AG08396 (cell line): ENCODE results near the gene WDR86.

Experiments
- DNase-seq: peaks from one replicate; pipeline ENCODE4 v3.0.0; 2012; ENCODE audit warnings: low spot score, mixed read lengths

The WDR86 gene

GRCh38 chr7:151390598-151391357 is 19.1 kb downstream of the WDR86 start:
- no peak for DNase-seq

GRCh38 chr7:151389768-151390597 is 19.9 kb downstream of the WDR86 start:
- no peak for DNase-seq

- DNase-seq: no peak
Measured at GRCh38 chr7:151389096-151389767, 20.6 kb downstream of the WDR86 start.

- no peak for DNase-seq
Measured at GRCh38 chr7:151388430-151388829, 21.4 kb downstream of the WDR86 start.

- no peak for DNase-seq
Measured at GRCh38 chr7:151388007-151388297, 21.9 kb downstream of the WDR86 start.

- no peak for DNase-seq
Measured at GRCh38 chr7:151387161-151388006, 22.5 kb downstream of the WDR86 start.

GRCh38 chr7:151386301-151387160 is 23.3 kb downstream of the WDR86 start:
- no peak for DNase-seq

- no peak for DNase-seq
Measured at GRCh38 chr7:151385626-151386300, 24.1 kb downstream of the WDR86 start.

- no peak for DNase-seq
Measured at GRCh38 chr7:151384776-151385625, 24.8 kb downstream of the WDR86 start.

- no peak for DNase-seq
Measured at GRCh38 chr7:151384352-151384697, 25.5 kb downstream of the WDR86 start.

- no peak for DNase-seq
Measured at GRCh38 chr7:151383638-151384351, 26.0 kb downstream of the WDR86 start.

GRCh38 chr7:151382079-151382885 is 27.6 kb downstream of the WDR86 start:
- no peak for DNase-seq

- DNase-seq: no peak
Measured at GRCh38 chr7:151381348-151382078, 28.3 kb downstream of the WDR86 start.

- DNase-seq: no peak
Measured at GRCh38 chr7:151381098-151381347, 28.8 kb downstream of the WDR86 start.

GRCh38 chr7:151380199-151381097 is 29.4 kb downstream of the WDR86 start:
- DNase-seq: no peak

GRCh38 chr7:151379534-151380198 is 30.2 kb downstream of the WDR86 start:
- DNase-seq: no peak
